ENCODE data around the gene GSG1L2. TPM values are rescaled to one million over a fixed set of nuclear protein-coding genes. Genes with fewer than 3 reads are reported as not detected.

Gene GSG1L2
- total RNA-seq (2022; extraction: Qiagen RNA extraction): not detected in 5 replicates

DNA sequence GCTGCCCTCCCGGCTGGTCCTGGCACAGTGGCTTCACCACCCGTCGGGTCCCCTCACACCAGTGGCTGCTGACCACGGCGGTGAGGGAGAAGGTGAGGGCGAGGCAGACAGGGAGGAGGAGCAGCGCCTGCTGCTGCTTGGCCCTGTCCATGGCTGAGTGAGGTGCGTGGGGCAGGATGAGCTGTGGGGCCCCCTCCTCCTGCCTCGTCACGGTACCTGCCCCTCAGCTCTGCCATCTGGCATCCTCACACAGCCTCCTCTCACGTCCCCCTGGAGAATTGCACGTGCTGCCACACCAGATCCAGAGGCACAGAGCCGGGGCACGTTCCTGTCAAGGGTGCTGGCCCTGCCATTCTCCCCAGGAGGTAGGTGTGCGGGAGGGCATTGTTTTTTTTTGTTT, at the start of gene GSG1L2:
GSG1L2 (minus strand) TSS at position 159 of the 400 bp plus-strand sequence; CDS start at position 151, 8 bp downstream.

DNA sequence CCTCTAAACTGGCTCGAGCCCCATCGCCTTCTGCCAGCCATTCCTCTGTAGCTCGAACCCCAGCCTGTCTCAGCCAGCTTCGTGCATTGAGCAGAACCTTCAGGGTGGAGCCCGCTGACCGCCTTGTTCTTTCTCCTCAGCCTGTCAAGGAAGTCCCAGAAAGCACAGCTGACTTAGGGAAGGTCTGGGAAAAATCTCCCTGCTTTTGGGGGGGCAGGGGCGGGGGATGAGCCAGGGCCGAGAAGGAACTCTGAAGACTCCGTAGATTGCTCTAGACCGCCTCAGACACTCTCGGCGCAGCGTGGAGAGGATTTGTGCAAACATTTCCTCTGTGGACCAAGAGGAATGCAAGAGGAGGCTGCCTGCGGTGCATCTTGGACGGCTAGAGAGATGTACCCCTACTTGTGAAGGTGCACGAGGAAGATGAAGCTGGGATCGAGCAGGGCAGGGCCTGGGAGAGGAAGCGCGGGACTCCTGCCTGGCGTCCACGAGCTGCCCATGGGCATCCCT, 3.8 kb upstream of the GSG1L2 start, which contains the start of gene GLP2R:
GLP2R (plus strand) TSS at position 284 of the 510 bp plus-strand sequence; CDS start at position 424, 140 bp downstream.

GRCh38 chr17:9790889-9791876, 30.7 kb downstream of the GSG1L2 start, which contains the start of gene DHRS7C:
Gene DHRS7C, minus strand, starts transcription at chr17:9791592. Its CDS starts 308 bp downstream, at chr17:9791284.

Other genes starting within 250 kb of the GSG1L2 start
- 56.1 to 81.5 TPM (median 59.7 TPM) in 5 replicates for gene STX8, start 246.3 kb downstream of the GSG1L2 start, total RNA-seq (2022; extraction: Qiagen RNA extraction)
- gene CFAP52, start 245.4 kb downstream of the GSG1L2 start, total RNA-seq (2022; extraction: Qiagen RNA extraction): 0.12 TPM in 1 of 5 replicates, not detected in the others
- 4.1 to 5.4 TPM (median 4.5 TPM) in 5 replicates for gene USP43, start 176.6 kb downstream of the GSG1L2 start, total RNA-seq (2022; extraction: Qiagen RNA extraction)
- not detected in 5 replicates for gene DHRS7C, start 30.5 kb downstream of the GSG1L2 start, total RNA-seq (2022; extraction: Qiagen RNA extraction)
- 7.2 to 12.5 TPM (median 10.4 TPM) in 5 replicates for gene GLP2R, start 3.8 kb upstream of the GSG1L2 start, total RNA-seq (2022; extraction: Qiagen RNA extraction)
- not detected in 5 replicates for gene RCVRN, start 83.2 kb upstream of the GSG1L2 start, total RNA-seq (2022; extraction: Qiagen RNA extraction)